Kidney capillary endothelial cell (primary cell): ENCODE measurements around the gene SERPINF2.
"Not testable (repeated sequence)": the region's sequence is repeated elsewhere in the genome, so short reads cannot be mapped to it uniquely, and the experiment has no call there.

Experiments
- DNase-seq: peaks from one replicate; pipeline ENCODE4 v3.0.0-alpha.2; 2018; ENCODE audit warnings: low spot score

Gene SERPINF2

GRCh38 chr17:1762901-1763898 lies 20.5 kb downstream of the SERPINF2 start:
- DNase-seq = no peak

GRCh38 chr17:1764284-1764683 lies 21.6 kb downstream of the SERPINF2 start:
- DNase-seq = peak; percentile 6

- not testable (repeated sequence) for DNase-seq
These were observed 22.0 kb downstream of the SERPINF2 start for GRCh38 chr17:1764705-1765104.

DNA sequence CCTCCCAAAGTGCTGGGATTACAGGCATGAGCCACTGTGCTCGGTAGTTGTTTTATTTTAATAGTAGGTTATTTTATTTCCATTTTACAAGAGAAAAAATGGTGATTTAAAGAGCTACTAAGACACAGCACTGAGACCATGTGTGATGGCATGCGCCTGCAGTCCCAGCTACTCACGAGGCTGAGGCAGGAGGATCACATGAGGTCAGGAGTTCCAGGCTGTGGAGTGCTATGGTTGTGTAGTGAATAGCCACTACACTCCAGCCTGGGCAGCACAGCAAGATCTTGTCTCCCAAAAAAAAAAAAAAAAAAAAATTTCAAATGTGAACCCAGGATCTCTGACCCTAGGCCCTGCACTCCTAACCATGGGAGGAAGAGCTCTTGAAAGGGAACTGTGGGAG lies 22.9 kb downstream of the SERPINF2 start:
- DNase-seq = no peak

- no peak for DNase-seq
These were observed 23.9 kb downstream of the SERPINF2 start for GRCh38 chr17:1766382-1767135.

DNA sequence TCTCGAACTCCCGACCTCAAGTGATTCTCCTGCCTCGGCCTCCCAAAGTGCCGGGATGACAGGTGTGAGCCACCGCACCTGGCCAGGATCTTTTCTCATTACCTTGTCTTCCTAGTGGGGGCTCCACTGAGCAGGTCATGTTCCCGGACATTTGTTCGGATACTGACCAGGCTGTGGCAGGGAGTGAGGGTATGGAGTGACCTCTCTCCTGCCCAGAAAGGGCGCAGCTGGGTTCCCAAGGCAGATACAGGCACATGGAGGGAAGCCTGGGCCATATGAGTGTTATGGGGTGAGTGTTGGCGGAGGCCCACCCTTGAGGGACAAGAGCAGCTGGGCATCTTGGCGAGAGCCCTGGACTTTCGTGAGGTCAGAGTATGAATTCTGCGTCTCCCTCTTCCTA lies 24.7 kb downstream of the SERPINF2 start:
- no peak for DNase-seq

DNA sequence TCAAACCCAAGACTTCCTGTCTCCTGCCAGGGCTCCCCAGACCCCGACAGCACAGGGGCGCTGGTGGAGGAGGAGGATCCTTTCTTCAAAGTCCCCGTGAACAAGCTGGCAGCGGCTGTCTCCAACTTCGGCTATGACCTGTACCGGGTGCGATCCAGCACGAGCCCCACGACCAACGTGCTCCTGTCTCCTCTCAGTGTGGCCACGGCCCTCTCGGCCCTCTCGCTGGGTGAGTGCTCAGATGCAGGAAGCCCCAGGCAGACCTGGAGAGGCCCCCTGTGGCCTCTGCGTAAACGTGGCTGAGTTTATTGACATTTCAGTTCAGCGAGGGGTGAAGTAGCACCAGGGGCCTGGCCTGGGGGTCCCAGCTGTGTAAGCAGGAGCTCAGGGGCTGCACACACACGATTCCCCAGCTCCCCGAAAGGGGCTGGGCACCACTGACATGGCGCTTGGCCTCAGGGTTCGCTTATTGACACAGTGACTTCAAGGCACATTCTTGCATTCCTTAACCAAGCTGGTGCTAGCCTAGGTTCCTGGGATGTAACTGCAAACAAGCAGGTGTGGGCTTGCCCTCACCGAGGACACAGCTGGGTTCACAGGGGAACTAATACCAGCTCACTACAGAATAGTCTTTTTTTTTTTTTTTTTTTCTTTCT lies 27.3 kb downstream of the SERPINF2 start:
- DNase-seq = no peak

DNA sequence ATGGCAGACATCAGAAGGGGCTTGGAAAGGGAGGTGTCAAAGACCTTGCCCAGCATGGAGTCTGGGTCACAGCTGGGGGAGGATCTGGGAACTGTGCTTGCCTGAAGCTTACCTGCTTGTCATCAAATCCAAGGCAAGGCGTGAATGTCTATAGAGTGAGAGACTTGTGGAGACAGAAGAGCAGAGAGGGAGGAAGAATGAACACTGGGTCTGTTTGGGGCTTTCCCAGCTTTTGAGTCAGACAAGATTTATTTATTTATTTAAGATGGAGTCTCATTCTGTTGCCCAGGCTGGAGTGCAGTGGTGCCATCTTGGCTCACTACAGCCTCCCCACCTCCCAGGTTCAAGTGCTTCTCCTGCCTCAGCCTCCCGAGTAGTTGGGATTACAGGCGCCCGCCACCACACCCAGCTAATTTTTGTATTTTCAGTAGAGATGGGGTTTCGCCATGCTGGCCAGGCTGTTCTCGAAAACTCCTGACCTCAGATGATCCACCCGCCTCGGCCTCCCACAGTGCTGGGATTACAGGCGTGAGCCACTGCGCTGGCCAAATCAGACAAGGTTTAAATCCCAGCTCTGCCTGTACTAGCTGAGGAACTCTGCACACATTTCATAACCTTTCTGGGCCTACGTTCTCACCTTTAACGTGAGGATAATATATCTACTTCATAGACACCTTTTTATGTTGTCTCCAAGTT lies 30.5 kb downstream of the SERPINF2 start:
- not testable (repeated sequence) for DNase-seq

DNA sequence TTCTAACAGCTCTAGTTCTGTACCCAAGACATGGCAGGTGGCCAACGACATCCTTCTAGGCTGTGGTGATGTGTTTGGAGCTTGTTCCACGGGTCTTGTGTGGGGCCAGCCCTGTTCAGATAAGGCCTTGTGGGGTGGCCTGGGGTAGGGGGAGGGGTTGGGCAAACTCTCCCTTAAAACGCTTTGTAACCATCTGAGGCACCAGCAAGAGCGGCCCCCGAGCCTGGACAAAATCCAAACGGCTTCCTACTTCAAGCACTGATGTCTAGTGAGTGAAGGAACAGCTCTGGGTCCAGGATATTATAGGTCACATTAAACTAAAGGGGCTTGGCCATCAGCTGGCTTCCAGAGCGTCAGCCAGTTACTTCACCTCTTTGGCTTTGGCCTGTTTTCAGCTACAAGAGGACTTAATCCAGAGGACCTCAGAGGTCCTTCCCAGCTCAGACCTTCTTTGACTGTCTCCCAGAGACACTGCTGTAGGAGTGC lies 31.1 kb downstream of the SERPINF2 start:
- no peak for DNase-seq

DNA sequence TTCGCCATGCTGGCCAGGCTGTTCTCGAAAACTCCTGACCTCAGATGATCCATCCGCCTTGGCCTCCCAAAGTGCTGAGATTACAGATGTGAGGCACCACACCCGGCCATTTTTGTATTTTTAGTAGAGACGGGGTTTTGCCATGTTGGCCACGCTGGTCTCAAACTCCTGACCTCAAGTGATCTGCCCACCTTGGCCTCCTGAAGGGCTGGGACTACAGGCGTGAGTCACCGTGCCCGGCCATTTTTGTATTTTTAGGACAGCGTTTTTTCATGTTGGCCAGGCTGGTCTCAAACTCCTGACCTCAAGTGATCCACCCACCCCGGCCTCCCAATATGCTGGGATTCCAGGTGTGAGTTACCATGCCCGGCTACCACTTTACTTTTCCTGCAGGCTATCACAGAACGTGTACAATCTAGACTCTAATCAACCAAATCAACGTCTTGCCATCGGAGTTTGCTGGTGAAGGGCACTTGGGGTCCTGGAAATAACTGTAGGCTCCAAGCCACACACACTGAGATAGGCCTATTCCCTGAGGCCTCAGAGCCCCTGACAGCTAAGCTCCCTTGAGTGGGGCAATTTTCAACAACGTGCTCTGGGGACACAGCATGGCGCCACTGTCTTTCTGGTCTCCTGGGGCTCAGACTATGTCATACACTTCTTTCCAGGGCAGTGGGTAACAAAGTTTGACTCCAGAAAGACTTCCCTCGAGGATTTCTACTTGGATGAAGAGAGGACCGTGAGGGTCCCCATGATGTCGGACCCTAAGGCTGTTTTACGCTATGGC lies 31.9 kb downstream of the SERPINF2 start:
- no peak for DNase-seq

DNA sequence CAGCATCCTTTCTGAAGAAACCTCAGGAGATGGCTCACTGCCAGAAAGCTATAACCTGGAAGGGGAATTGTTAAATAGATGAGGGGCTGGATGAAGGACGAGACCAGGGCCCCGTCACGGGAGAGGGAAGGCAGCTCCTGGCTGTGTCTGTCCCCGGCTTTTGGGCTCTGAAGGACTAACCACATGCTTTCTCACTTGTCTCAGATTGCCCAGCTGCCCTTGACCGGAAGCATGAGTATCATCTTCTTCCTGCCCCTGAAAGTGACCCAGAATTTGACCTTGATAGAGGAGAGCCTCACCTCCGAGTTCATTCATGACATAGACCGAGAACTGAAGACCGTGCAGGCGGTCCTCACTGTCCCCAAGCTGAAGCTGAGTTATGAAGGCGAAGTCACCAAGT lies 33.7 kb downstream of the SERPINF2 start:
- no peak for DNase-seq

DNA sequence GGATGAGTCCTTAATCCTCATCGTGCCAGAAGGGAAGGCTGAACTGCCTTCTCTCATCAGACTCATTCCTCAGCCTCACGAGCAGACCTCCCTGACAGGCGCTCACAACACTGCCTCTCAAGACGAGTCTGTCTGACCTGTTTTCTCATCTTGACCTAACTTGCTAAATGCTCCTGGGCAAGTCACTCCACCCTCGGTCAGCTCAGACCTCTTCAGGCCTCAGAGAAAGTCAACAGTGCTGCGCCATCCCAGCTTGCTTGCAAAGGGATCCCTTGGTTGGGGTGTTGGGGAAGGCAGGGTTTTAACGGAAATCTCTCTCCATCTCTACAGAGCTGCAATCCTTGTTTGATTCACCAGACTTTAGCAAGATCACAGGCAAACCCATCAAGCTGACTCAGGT lies 34.2 kb downstream of the SERPINF2 start:
- no peak for DNase-seq

DNA sequence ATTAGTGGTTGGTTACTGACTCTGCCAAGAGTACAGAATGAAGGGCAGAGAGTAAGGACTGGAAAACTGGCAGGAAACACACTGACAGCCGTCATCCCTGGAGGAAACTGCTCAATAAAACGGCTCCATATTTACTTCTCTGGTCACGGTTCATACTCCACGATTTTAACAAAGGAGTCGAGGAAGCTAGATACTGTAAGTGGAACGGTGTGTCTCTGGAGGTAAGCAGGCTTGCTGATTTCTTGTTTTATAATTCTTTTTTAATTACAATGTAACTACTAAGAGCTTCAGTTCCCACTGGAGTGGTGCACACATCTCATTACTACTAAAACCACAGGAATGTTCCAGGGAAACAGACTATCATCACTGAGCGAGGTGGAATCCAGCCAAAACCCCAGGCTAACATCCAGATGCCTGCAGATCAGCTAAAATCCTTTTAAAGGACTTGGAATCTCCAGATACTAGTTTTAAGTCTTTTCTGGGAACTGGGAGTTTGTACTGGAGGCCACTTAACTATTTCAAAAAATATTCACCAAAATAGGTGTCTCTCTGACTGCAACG lies 37.0 kb downstream of the SERPINF2 start:
- DNase-seq = no peak

DNA sequence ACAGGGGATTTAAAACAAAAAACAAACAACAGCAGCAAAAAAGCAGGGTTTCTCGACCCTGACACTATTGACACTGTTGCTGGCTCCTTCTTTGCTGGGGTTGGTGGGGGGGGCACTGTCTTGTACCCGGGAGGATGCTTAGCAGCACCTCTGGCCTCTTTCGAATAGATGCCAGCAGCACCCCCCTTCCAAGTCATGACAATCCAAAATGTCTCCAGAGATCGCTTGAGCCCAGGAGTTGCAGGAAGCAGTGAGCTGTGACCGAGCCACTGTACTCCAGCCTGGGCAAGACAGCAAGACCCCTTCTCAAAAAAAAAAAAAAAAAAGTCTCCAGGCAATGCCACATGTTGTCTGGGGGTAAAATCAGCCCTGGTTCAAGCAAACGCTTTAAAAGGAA lies 39.5 kb downstream of the SERPINF2 start:
- DNase-seq = no peak

GRCh38 chr17:1783271-1783670 lies 40.6 kb downstream of the SERPINF2 start:
- no peak for DNase-seq

DNA sequence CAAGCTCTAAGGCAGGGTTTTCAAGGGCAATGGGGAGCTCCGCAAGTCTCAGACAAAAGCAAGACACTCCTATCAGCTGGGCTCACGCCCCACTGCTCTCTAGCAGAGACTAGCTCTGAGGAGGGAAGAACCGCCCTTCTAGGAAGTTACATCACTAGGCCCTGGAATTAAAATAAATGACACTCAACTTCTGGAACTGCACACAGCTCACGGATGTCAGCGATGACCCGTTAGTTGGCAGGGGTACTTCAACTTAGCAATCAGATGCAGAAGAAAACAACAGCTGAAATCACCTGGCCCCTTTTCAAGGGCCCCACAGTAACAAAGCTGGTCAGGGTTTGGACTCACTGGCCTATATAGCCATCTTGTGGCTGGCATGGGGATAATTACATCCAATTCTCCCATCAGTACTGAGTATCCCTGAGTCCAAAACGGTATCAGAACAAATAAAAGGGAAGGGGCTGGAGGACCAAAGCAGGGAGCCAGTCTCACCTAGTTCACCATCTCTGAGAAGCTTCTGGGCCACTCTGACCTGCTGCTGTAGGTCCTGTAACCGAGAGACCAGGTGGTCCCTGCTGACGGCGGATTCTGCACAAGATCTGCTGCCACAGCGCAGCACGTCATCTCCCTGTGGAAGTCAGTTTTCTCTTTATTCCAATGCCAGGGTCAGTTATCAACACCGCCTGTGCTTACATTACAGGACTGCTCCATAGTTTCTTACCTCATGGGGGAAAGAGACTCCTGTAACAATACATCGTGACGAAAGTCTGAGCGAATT lies 41.4 kb downstream of the SERPINF2 start:
- DNase-seq = peak; percentile 13

DNA sequence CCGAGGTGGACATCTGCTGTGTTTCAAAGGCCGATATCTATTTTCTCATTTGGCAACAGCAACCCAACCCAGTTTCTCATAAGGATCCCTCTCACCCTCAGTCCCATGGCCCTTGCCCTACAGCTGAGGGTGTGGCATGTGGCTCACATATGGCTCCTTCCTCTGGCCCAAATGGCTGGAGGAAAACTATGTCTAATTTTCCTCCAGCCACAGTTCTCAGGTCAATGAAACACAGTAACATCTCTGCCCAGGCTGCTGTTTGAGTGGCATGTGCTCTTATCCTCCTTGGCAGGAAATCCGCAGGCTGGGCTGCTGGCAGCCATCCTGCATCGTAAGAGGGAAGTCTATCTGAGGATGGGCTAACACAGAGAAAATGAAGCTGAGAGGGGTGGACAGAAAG lies 43.3 kb downstream of the SERPINF2 start:
- no peak for DNase-seq

- no peak for DNase-seq
These were observed 44.0 kb downstream of the SERPINF2 start for GRCh38 chr17:1786708-1787107.

GRCh38 chr17:1787301-1787902 lies 44.7 kb downstream of the SERPINF2 start:
- DNase-seq = peak; percentile 85
